GM18508 (cell line): ENCODE measurements around the gene SIVA1.
A peak's percentile ranks its signal among the peaks of the same experiment; 100 is the strongest.

Experiments
- ATAC-seq: cut with Tn5 transposase; IDR thresholded peaks from one replicate; pipeline ENCODE4 v1.9.1; 2021; ENCODE audit warnings: moderate number of reproducible peaks; ENCODE audit not compliant: insufficient read depth, unreplicated experiment

Gene SIVA1

GRCh38 chr14:104752735-104753527 is at the start of gene SIVA1:
Gene SIVA1, plus strand, starts transcription at chr14:104753147. Its CDS starts 55 bp downstream, at chr14:104753202.
- ATAC-seq: peak; percentile 71

GRCh38 chr14:104703269-104703668 is 49.7 kb upstream of the SIVA1 start:
- ATAC-seq: no peak

GRCh38 chr14:104704252-104704651 is 48.7 kb upstream of the SIVA1 start:
- no peak for ATAC-seq

GRCh38 chr14:104705340-104706047 is 47.5 kb upstream of the SIVA1 start:
- no peak for ATAC-seq

GRCh38 chr14:104706733-104707607 is 46.0 kb upstream of the SIVA1 start:
- no peak for ATAC-seq

- no peak for ATAC-seq
Measured at GRCh38 chr14:104707608-104708595, 45.0 kb upstream of the SIVA1 start.

GRCh38 chr14:104708606-104709268 is 44.2 kb upstream of the SIVA1 start:
- no peak for ATAC-seq

GRCh38 chr14:104709387-104710039 is 43.4 kb upstream of the SIVA1 start:
- no peak for ATAC-seq

GRCh38 chr14:104710071-104710735 is 42.7 kb upstream of the SIVA1 start:
- ATAC-seq: no peak

- no peak for ATAC-seq
Measured at GRCh38 chr14:104712881-104713734, 39.8 kb upstream of the SIVA1 start.

GRCh38 chr14:104714066-104714465 is 38.9 kb upstream of the SIVA1 start:
- ATAC-seq: no peak

GRCh38 chr14:104714681-104715080 is 38.3 kb upstream of the SIVA1 start:
- no peak for ATAC-seq

GRCh38 chr14:104715416-104715815 is 37.5 kb upstream of the SIVA1 start:
- no peak for ATAC-seq

- no peak for ATAC-seq
Measured at GRCh38 chr14:104715871-104716270, 37.1 kb upstream of the SIVA1 start.

GRCh38 chr14:104717137-104717536 is 35.8 kb upstream of the SIVA1 start:
- no peak for ATAC-seq

- no peak for ATAC-seq
Measured at GRCh38 chr14:104717646-104718045, 35.3 kb upstream of the SIVA1 start.

- ATAC-seq: no peak
Measured at GRCh38 chr14:104718147-104718546, 34.8 kb upstream of the SIVA1 start.
